Epithelial cell of proximal tubule (primary cell): ENCODE results near the gene MED13L. TPM values are rescaled to one million over a fixed set of nuclear protein-coding genes. Genes with fewer than 3 reads are reported as not detected.

Experiments
- DNase-seq: peaks from one replicate; pipeline ENCODE4 v3.0.0-alpha.2; 2011; ENCODE audit warnings: low read depth
- H3K4me3 ChIP-seq: 2 replicates; pipeline ENCODE4 v1.5.1; 2011; ENCODE audit warnings: low read depth, mild to moderate bottlenecking, low read length
- total RNA-seq: library from RNA; depleted of rRNA; stranded (reverse); fragments of >200 nt; gene quantifications from 2 replicates; pipeline ENCODE4 v1.2.3, GENCODE V29; 2015
- TF ChIP-seq, protein P1 (sequence below): conservative IDR thresholded peaks from 2 replicates; pipeline ENCODE4 v1.5.1; 2012; ENCODE audit warnings: low read depth, mild to moderate bottlenecking, low read length

The MED13L gene
- total RNA-seq, 1 donor from 2014 or later = 37.9 TPM

DNA sequence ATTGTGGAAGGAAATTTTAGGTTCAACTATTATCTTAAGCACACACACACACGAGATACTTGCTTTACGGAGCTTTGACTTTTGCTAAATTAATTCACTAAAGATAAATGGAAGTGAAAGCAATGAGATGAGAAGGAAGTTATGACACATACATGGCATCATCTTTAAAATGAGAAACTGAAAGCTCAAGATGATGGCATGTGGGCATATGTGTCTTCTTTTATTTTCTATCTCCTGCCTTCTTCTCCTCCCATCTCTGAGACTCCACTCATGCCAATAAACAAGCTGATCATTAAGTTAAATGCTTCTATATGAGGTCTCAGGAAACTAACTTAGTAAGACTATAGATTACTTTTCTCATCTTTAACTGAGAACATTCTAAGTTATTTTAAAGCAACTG is 216.7 kb downstream of the MED13L start:
- H3K4me3 ChIP-seq = no peak overlapping the region
- TF ChIP-seq, protein P1, sequence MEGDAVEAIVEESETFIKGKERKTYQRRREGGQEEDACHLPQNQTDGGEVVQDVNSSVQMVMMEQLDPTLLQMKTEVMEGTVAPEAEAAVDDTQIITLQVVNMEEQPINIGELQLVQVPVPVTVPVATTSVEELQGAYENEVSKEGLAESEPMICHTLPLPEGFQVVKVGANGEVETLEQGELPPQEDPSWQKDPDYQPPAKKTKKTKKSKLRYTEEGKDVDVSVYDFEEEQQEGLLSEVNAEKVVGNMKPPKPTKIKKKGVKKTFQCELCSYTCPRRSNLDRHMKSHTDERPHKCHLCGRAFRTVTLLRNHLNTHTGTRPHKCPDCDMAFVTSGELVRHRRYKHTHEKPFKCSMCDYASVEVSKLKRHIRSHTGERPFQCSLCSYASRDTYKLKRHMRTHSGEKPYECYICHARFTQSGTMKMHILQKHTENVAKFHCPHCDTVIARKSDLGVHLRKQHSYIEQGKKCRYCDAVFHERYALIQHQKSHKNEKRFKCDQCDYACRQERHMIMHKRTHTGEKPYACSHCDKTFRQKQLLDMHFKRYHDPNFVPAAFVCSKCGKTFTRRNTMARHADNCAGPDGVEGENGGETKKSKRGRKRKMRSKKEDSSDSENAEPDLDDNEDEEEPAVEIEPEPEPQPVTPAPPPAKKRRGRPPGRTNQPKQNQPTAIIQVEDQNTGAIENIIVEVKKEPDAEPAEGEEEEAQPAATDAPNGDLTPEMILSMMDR = no peak
- no peak for DNase-seq

DNA sequence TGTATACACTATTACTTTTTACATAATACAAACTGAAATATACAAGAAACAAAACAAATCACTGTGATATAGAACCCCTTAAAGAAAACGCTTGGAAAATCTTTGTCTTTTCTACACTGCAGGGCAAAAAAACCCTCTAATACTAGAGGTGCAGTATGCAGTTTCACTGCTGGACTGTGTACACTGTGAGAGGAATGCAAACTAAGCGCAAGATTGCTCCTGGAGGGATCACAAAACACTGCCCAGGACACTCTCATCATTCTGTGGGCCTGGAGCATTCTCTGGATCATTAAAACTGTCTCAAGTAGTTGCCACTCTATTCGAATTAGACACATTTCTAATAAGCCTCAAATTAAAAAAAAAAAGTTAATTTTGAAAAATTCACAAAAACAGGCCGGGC is 217.6 kb downstream of the MED13L start:
- TF ChIP-seq, protein P1 = no peak
- DNase-seq = no peak
- H3K4me3 ChIP-seq = no peak overlapping the region

DNA sequence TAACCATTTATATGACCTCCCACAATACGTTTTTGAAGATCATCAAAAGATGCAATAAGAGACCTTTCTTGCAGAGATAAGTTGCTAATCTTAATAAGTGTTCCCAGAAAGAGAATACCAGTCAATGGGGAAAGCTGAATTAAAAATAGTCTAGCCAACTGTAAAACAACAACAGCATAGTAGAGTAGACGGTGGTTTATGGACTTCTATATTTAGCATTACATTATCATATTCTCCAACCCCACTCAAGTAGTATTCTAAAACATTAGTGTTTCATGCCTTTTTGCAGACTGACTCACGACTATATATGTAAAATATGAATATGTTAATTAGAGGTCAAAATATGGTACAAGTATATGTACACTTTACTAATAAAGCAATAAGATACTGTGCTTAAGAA is 218.9 kb downstream of the MED13L start:
- TF ChIP-seq, protein P1 = no peak
- H3K4me3 ChIP-seq = no peak overlapping the region
- DNase-seq = no peak

DNA sequence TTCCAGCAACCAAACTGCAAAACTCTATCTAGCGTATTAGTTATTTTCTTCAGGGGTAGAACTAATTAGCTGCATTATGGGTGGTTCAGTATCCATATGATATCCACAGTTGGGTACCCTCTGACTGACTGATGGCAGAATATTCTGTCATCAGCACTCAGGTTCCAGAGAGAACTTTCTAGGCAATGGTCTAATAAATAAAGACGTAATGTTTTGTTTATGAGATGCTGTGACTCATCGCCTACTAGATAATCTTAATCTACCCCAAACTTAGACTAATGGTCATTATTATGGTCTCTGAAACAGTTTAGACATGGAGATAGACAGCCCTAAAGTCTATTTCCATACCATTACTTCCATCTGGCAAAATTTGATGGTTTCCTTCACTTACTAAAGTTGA is 220.1 kb downstream of the MED13L start:
- H3K4me3 ChIP-seq = no peak overlapping the region
- DNase-seq = no peak
- TF ChIP-seq, protein P1 = no peak

DNA sequence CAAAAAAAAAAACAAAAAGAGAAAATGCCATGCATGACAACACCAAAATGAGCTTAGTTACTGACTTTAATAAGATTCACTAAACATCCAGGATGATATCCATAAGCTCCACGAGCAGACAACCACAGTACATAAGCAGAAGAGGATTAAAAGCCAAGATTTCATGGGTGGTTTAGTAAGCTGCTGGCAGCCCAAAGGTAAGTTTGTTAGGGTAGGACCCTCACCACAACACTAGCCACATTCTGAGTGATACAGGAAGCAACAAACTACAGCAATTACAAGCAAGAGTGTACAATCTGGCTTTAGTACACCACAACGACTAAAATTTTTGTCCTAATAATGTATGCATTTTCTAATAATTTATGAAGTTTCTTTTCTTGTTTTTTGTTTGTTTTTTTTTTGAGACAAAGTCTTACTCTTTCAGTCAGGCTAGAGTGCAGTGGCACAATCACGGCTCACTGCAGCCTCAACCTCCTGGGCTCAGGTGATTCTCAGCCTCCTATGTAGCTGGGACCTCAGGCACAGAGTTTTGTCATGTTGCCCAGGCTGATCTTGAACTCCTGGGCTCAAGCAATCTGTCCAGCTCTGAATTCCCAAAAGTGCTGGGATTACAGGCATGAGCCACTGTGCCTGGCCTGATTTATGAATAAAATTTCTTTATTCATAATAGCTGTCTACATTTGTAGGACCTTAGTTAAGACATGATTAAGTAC is 221.4 kb downstream of the MED13L start:
- TF ChIP-seq, protein P1 = no peak
- no peak overlapping the region for H3K4me3 ChIP-seq
- no peak for DNase-seq

DNA sequence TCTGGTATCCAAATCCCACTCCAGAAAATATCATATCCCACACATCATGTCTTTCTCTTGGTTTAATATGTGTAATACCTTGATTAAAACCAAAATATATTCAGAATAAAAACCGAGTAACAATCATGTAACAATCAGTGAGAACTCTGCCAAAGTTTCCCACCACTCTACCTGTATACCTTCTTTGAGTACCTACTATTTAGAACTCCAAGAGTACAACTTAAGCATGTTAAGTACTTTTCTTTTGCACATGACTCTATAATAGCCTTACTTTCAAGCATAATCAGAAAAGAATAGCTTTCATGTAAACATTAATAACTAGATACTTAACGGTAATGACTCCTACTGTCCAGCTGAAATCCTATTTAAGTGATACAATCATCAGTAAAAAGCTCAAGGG is 223.2 kb downstream of the MED13L start:
- DNase-seq = no peak
- TF ChIP-seq, protein P1 = no peak
- H3K4me3 ChIP-seq = no peak overlapping the region
